Psoas muscle (tissue), 8 donors: Measurements from ENCODE around the gene RBP5. TPM values are rescaled to one million over a fixed set of nuclear protein-coding genes. Genes with fewer than 3 reads are reported as not detected.

Experiments used
- ATAC-seq, 4 donors: fragments of 200-7000 bp; cut with Tn5 transposase; one replicate each; pipeline ENCODE4 v1.9.1; 2020; ENCODE audit warnings: moderate library complexity in 3 of 4, mild to moderate bottlenecking in 2 of 4
- DNase-seq, 2 donors: peaks; one replicate each; pipeline ENCODE4 v3.0.0-alpha.2; 2020
- H3K27ac ChIP-seq: fragments of 200-600 bp; one replicate; pipeline ENCODE4 v1.8.0; 2022
- H3K27me3 ChIP-seq, 3 donors: fragments of 200-600 bp in 1 of 3; one replicate each; pipeline versions ENCODE4 v1.6.1 to v1.8.0; 2013 to 2022; ENCODE audit warnings: low read length in 2 of 3, mild to moderate bottlenecking in 2 of 3, moderate library complexity in 1 of 3; ENCODE audit not compliant: insufficient read depth in 3 of 3
- H3K36me3 ChIP-seq, 2 donors: fragments of 200-600 bp in 1 of 2; one replicate each; pipeline versions ENCODE4 v1.6.1 to v1.8.0; 2013 to 2022; ENCODE audit warnings: low read depth in 1 of 2, mild to moderate bottlenecking in 1 of 2, moderate library complexity in 1 of 2; ENCODE audit not compliant: insufficient read depth in 1 of 2
- H3K4me1 ChIP-seq: fragments of 200-600 bp; one replicate; pipeline ENCODE4 v1.8.0; 2022
- H3K4me3 ChIP-seq: fragments of 200-600 bp; one replicate; pipeline ENCODE4 v1.8.0; 2022; ENCODE audit warnings: mild to moderate bottlenecking
- H3K9me3 ChIP-seq: fragments of 200-600 bp; one replicate; pipeline ENCODE4 v1.8.0; 2022
- CTCF ChIP-seq: fragments of 200-600 bp; IDR thresholded peaks from one replicate; pipeline ENCODE4 v1.8.0; 2022; ENCODE audit warnings: antibody characterized with exemption
- WGBS, 3 donors: extraction: QIAGEN DNeasy Blood & Tissue Kit; methylation state at CpG; one replicate each; pipeline versions ENCODE4 v1.1.6 to v1.1.7; 2013; 5-methylcytosine and 5-hydroxymethylcytosine counted together
- intact Hi-C, 2 donors: fragments of 100-400 bp; cut with DNase I; formaldehyde crosslinking; loops; one replicate each; pipeline versions ENCODE4 v1.11.0 to v1.14.2; 2022
- polyA plus RNA-seq, 3 donors: library from polyadenylated mRNA; stranded (reverse); fragments of 200-250 nt; gene quantifications; one replicate each; pipeline ENCODE4 v1.2.3, GENCODE V29; 2013
- total RNA-seq, 4 donors: library from RNA; stranded (reverse); fragmentation: NEBNext Ultra II Directional in 2 of 4; extraction: Animal tissue kit (Norgen Biotek cat#: 25700) in 2 of 4; gene quantifications; one replicate each; pipeline versions ENCODE4 v1.2.1 to v1.2.4, GENCODE V29; 2021 to 2023
- donor health status: healthy with polysubstance abuse.
- donor health status: DM: no; HTN: no; CAD: no; lungs with moderate emphysema.
- donor health status: Bipolar disorder and iron deficiency.
- donor health status: healthy.
- donor health status: DM: yes; HTN: yes; CAD: no.
- donor health status: DM: no; HTN: no; CAD: no.
- donor health status: DM: no; HTN: no; CAD: no.
- donor health status: DM: yes; HTN: yes; CAD: no.

Gene RBP5
- total and polyA plus RNA-seq, 7 donors, result 0.18 to 1.4 (median 0.61) TPM; not detected in 2

- DNase-seq (no peak), ATAC-seq (no peak)
- no peak for TF ChIP-seq CTCF
- no peaks in the 10 kb centered on the region for H3K36me3 ChIP-seq
- no peaks in the 10 kb centered on the region for H3K9me3 ChIP-seq
- intact Hi-C loops, result no loop called here
- no peak overlapping the region for H3K27ac ChIP-seq
- H3K4me1 ChIP-seq, result peaks cover 3% of the 10 kb centered on the region
- H3K4me3 ChIP-seq, result no peak overlapping the region
- H3K27me3 ChIP-seq, result peaks cover 0 to 18% (median 2%) of the 10 kb centered on the region in 3 donors
- 77 to 82% (median 80%) methylated on average over 12 of the region's 12 CpGs for WGBS, 3 donors
Observed at GRCh38 chr12:7134396-7135166, 5.9 kb upstream of the RBP5 start.

DNA sequence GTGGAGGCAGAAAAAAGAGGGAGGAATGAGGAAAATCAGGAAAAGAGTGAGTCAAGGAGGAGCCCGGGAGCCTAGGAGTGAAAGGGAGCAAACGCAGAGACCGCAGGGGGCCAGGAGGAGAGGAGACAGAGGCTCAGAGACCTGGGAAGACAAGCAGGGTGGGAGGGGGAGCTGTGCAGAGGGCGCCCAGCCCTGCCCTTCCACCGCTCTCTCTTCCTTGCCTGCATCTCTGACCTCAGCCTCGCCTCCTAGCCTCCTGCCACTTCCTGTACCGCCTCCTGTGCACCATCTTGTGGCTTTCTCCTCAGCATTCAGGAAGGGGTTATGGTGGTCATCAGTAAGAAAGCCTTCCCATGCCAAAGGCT, 2.8 kb upstream of the RBP5 start:
- 38 to 65% (median 54%) methylated on average over 7 of the region's 7 CpGs for WGBS, 3 donors
- Histone ChIP-seq H3K4me3 (no peak overlapping the region), H3K36me3 (no peaks in the 10 kb centered on the region), H3K4me1 (peaks cover 8% of the 10 kb centered on the region), H3K27me3 (peaks cover 0 to 31% (median 5%) of the 10 kb centered on the region in 3 donors), H3K9me3 (no peaks in the 10 kb centered on the region), H3K27ac (no peak overlapping the region)
- intact Hi-C loops, result no loop called here
- DNase-seq (no peak), ATAC-seq (no peak)
- no peak for TF ChIP-seq CTCF

DNA sequence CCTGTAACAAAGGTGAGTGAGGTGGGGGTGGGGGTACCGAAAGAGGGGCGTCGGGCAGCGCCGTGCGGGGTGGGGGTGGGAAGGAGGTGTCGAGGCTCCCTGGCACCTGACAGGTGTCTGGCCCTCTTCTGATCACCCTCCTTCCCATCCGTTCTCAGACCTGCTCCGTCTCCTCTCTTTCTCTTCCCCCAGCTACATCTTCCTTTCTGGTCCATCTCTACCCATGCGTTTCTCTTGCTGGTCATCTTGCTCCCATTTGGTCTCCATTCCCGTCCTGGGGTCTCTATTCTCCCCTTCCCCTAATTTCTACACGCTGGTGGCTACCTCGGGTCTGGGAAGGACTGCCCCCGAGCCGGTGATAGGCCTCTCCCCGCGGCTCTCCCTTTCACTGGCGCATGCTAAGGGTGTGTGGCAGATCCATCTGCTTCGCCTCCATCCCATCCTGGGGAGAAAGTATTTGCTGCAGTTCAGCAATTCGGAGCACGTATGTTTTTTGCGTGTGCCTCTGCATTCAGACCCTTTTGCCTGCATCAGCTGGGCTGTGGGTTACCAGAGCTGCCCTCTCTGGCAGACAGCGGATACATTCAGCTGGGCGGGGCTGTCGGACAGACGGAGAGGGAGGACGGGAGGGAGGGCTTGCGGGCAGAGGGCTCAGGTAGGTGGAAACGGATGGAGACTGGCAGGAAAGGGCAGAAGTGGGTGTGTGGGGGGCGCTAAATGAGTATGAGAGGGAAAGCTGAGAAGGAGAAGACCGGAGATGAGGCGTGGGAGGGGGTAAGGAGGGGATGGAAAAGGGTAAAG, 2.2 kb upstream of the RBP5 start:
- TF ChIP-seq CTCF, result no peak
- DNase-seq (peak in 1 of 2 donors; percentile 33), ATAC-seq (peak; percentile 23 to 53 (median 38))
- Histone ChIP-seq H3K4me3 (peak overlapping the region; percentile 65), H3K9me3 (no peaks in the 10 kb centered on the region), H3K4me1 (peaks cover 8% of the 10 kb centered on the region), H3K27me3 (peaks cover 0 to 31% (median 5%) of the 10 kb centered on the region in 3 donors), H3K36me3 (no peaks in the 10 kb centered on the region), H3K27ac (no peak overlapping the region)
- 6 to 7% (median 6%) methylated on average over 32 of the region's 32 CpGs for WGBS, 3 donors
- intact Hi-C loops, result no loop called here

GRCh38 chr12:7129872-7130691, 1.4 kb upstream of the RBP5 start, which contains the start of gene CLSTN3:
CLSTN3 (plus strand) TSS chr12:7130371; CDS start chr12:7130649, 278 bp downstream.
- H3K9me3 ChIP-seq, result no peaks in the 10 kb centered on the region
- ATAC-seq, result peak; percentile 62 to 81 (median 72)
- H3K27ac ChIP-seq, result peak within 1 kb of the TSS; percentile 3
- peaks cover 8% of the 10 kb centered on the region for H3K4me1 ChIP-seq
- H3K4me3 ChIP-seq, result peak within 1 kb of the TSS; percentile 65
- intact Hi-C loops, result no loop called here
- peak; percentile 81 to 87 for DNase-seq
- H3K36me3 ChIP-seq, result no peaks in the 10 kb centered on the region
- H3K27me3 ChIP-seq, result peaks cover 0 to 31% (median 5%) of the 10 kb centered on the region in 3 donors
- WGBS, 3 donors, result 0 to 1% (median 0%) methylated on average over 27 to 40 of the region's 40 CpGs
- no peak for TF ChIP-seq CTCF
